ENCODE data around the gene MBD3L4.

MBD3L4 gene

GRCh38 chr19:7000816-7001215 lies 39.2 kb downstream of the MBD3L4 start:
- H3K27me3 ChIP-seq (ENCODE audit: control insufficient read depth, insufficient read depth, low read length), result no peaks in the 10 kb centered on the region
- H3K36me3 ChIP-seq (ENCODE audit: control insufficient read depth, insufficient read depth, low read length), result no peaks in the 10 kb centered on the region
- H3K27ac ChIP-seq (ENCODE audit: low read depth, low read length), result no peak overlapping the region
- H3K4me1 ChIP-seq (ENCODE audit: control insufficient read depth, insufficient read depth, low read length), result no peaks in the 10 kb centered on the region
- H3K9me3 ChIP-seq (ENCODE audit: control insufficient read depth, insufficient read depth, low read length), result peaks cover 81% of the 10 kb centered on the region
- no peak overlapping the region for H3K4me3 ChIP-seq (ENCODE audit: low read depth, low read length)
- H3K9ac ChIP-seq (ENCODE audit: low read depth, low read length), result no peak overlapping the region

- Histone ChIP-seq H3K36me3 (ENCODE audit: control insufficient read depth, insufficient read depth, low read length) (no peaks in the 10 kb centered on the region), H3K9ac (ENCODE audit: low read depth, low read length) (no peak overlapping the region), H3K27me3 (ENCODE audit: control insufficient read depth, insufficient read depth, low read length) (no peaks in the 10 kb centered on the region), H3K4me3 (ENCODE audit: low read depth, low read length) (no peak overlapping the region), H3K27ac (ENCODE audit: low read depth, low read length) (no peak overlapping the region), H3K9me3 (ENCODE audit: control insufficient read depth, insufficient read depth, low read length) (peaks cover 85% of the 10 kb centered on the region), H3K4me1 (ENCODE audit: control insufficient read depth, insufficient read depth, low read length) (no peaks in the 10 kb centered on the region)
Observed at GRCh38 chr19:7000333-7000732, 39.6 kb downstream of the MBD3L4 start.

GRCh38 chr19:6999933-7000332 lies 40.0 kb downstream of the MBD3L4 start:
- H3K4me3 ChIP-seq (ENCODE audit: low read depth, low read length), result no peak overlapping the region
- H3K27ac ChIP-seq (ENCODE audit: low read depth, low read length), result no peak overlapping the region
- no peaks in the 10 kb centered on the region for H3K4me1 ChIP-seq (ENCODE audit: control insufficient read depth, insufficient read depth, low read length)
- H3K27me3 ChIP-seq (ENCODE audit: control insufficient read depth, insufficient read depth, low read length), result no peaks in the 10 kb centered on the region
- H3K36me3 ChIP-seq (ENCODE audit: control insufficient read depth, insufficient read depth, low read length), result no peaks in the 10 kb centered on the region
- H3K9me3 ChIP-seq (ENCODE audit: control insufficient read depth, insufficient read depth, low read length), result peaks cover 85% of the 10 kb centered on the region
- no peak overlapping the region for H3K9ac ChIP-seq (ENCODE audit: low read depth, low read length)

GRCh38 chr19:6997679-6998445 lies 42.1 kb downstream of the MBD3L4 start:
- H3K9ac ChIP-seq (ENCODE audit: low read depth, low read length), result no peak overlapping the region
- no peak overlapping the region for H3K27ac ChIP-seq (ENCODE audit: low read depth, low read length)
- H3K36me3 ChIP-seq (ENCODE audit: control insufficient read depth, insufficient read depth, low read length), result no peaks in the 10 kb centered on the region
- peaks cover 86% of the 10 kb centered on the region for H3K9me3 ChIP-seq (ENCODE audit: control insufficient read depth, insufficient read depth, low read length)
- H3K4me1 ChIP-seq (ENCODE audit: control insufficient read depth, insufficient read depth, low read length), result no peaks in the 10 kb centered on the region
- H3K27me3 ChIP-seq (ENCODE audit: control insufficient read depth, insufficient read depth, low read length), result no peaks in the 10 kb centered on the region
- no peak overlapping the region for H3K4me3 ChIP-seq (ENCODE audit: low read depth, low read length)

- Histone ChIP-seq H3K4me1 (ENCODE audit: control insufficient read depth, insufficient read depth, low read length) (no peaks in the 10 kb centered on the region), H3K27me3 (ENCODE audit: control insufficient read depth, insufficient read depth, low read length) (no peaks in the 10 kb centered on the region), H3K27ac (ENCODE audit: low read depth, low read length) (no peak overlapping the region), H3K4me3 (ENCODE audit: low read depth, low read length) (no peak overlapping the region), H3K9ac (ENCODE audit: low read depth, low read length) (no peak overlapping the region), H3K9me3 (ENCODE audit: control insufficient read depth, insufficient read depth, low read length) (peaks cover 82% of the 10 kb centered on the region), H3K36me3 (ENCODE audit: control insufficient read depth, insufficient read depth, low read length) (no peaks in the 10 kb centered on the region)
Observed at GRCh38 chr19:6996810-6997209, 43.2 kb downstream of the MBD3L4 start.

- no peaks in the 10 kb centered on the region for H3K4me1 ChIP-seq (ENCODE audit: control insufficient read depth, insufficient read depth, low read length)
- no peak overlapping the region for H3K4me3 ChIP-seq (ENCODE audit: low read depth, low read length)
- no peak overlapping the region for H3K9ac ChIP-seq (ENCODE audit: low read depth, low read length)
- no peaks in the 10 kb centered on the region for H3K36me3 ChIP-seq (ENCODE audit: control insufficient read depth, insufficient read depth, low read length)
- no peaks in the 10 kb centered on the region for H3K27me3 ChIP-seq (ENCODE audit: control insufficient read depth, insufficient read depth, low read length)
- H3K27ac ChIP-seq (ENCODE audit: low read depth, low read length), result no peak overlapping the region
- peaks cover 76% of the 10 kb centered on the region for H3K9me3 ChIP-seq (ENCODE audit: control insufficient read depth, insufficient read depth, low read length)
Observed at GRCh38 chr19:6995054-6995453, 44.9 kb downstream of the MBD3L4 start.

GRCh38 chr19:6988257-6988656 lies 51.7 kb downstream of the MBD3L4 start:
- H3K9ac ChIP-seq (ENCODE audit: low read depth, low read length), result no peak overlapping the region
- H3K9me3 ChIP-seq (ENCODE audit: control insufficient read depth, insufficient read depth, low read length), result peaks cover 78% of the 10 kb centered on the region
- no peak overlapping the region for H3K4me3 ChIP-seq (ENCODE audit: low read depth, low read length)
- H3K4me1 ChIP-seq (ENCODE audit: control insufficient read depth, insufficient read depth, low read length), result no peaks in the 10 kb centered on the region
- no peaks in the 10 kb centered on the region for H3K27me3 ChIP-seq (ENCODE audit: control insufficient read depth, insufficient read depth, low read length)
- H3K27ac ChIP-seq (ENCODE audit: low read depth, low read length), result no peak overlapping the region
- no peaks in the 10 kb centered on the region for H3K36me3 ChIP-seq (ENCODE audit: control insufficient read depth, insufficient read depth, low read length)

GRCh38 chr19:6987850-6988249 lies 52.1 kb downstream of the MBD3L4 start:
- no peaks in the 10 kb centered on the region for H3K4me1 ChIP-seq (ENCODE audit: control insufficient read depth, insufficient read depth, low read length)
- no peaks in the 10 kb centered on the region for H3K27me3 ChIP-seq (ENCODE audit: control insufficient read depth, insufficient read depth, low read length)
- no peak overlapping the region for H3K27ac ChIP-seq (ENCODE audit: low read depth, low read length)
- no peak overlapping the region for H3K9ac ChIP-seq (ENCODE audit: low read depth, low read length)
- H3K9me3 ChIP-seq (ENCODE audit: control insufficient read depth, insufficient read depth, low read length), result peaks cover 78% of the 10 kb centered on the region
- H3K36me3 ChIP-seq (ENCODE audit: control insufficient read depth, insufficient read depth, low read length), result no peaks in the 10 kb centered on the region
- no peak overlapping the region for H3K4me3 ChIP-seq (ENCODE audit: low read depth, low read length)
